NOMO-1 treated with DMSO at 0.1 percent for 48 hours (cell line): Measurements from ENCODE around the gene TMEM72.

Source experiments
- DNase-seq: peaks from one replicate; lab custom pipeline; 2025; ENCODE audit not compliant: unreplicated experiment; lab: John Stamatoyannopoulos, UW

The TMEM72 gene

GRCh38 chr10:44933451-44934321, 22.5 kb downstream of the TMEM72 start:
- DNase-seq: no peak

GRCh38 chr10:44934416-44935200, 23.5 kb downstream of the TMEM72 start:
- DNase-seq: no peak

DNA sequence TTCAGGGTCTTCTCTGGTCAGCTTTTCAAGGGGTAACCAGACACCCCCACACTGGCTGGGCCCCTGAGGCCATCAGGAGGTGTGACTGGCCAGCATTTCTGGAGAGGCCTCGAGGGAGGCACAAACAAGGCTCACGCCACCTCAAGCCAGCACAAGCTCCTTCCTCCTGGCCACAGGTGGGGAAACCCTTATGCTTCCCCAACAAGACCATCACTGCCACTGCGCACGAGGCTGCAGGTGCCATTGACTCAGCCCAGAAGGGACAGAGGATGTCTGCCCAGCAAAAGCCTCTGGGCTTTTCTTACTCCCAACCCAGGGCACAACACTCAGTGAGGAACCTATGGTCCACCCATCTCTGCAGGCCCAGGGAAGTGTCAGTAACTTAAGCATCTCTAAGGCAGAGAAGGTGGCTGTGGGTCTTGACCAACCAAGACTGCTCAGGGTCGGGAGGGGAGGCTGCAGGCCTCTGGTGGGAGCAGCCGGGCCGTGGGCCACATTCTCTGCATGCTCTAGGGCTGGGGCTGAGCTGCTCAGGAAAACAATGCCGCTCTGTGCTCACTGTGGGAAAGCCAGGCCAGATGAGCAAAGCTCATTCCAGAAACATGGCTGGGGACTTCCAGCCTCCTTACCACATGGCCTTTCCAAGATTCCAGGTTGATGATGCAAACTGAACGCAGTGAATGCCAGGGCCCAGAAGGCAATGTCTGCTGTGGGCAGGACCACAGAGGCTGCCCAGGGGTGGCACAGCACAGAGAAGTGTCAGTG, 24.2 kb downstream of the TMEM72 start:
- DNase-seq: no peak

GRCh38 chr10:44935966-44936295, 24.8 kb downstream of the TMEM72 start:
- peak; percentile 33 for DNase-seq

GRCh38 chr10:44936314-44936975, 25.3 kb downstream of the TMEM72 start:
- no peak for DNase-seq

DNA sequence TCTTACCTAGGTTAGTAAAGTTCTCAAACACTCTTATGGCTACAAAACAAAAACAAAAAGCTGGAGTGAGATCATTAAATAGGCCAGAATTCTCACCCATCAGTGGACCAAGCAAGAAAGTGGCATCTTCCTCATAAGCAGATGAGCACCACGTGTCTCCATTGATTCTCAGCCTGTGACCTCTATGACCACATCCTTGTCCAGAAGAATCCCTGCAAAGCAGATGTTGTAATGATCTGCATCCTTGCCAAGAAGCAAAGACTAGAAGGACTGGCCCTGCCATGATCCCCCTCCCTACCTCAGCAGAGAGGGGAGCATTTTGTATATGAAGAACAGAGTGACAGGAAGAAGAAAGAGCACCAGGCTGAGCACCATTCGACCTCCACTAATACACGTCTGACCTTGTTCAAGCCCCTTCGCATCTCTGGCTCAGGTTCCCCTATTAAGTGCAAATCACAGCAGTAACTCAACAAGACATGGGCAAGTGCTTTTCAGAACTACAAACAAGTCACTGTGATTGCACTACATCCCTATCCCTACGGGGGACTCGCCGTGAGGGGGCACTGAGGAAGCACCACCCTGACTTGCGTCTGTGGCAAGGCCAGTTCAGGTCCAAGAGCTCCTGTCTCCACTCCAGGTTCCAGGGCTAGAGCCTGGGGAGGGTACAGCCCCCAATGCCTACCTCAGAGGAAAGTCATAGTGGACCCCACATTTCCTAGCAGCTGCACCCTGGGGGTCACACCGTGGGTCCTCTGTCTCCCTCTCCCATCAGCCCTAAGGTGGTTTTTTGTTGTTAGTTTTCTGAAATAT, 26.3 kb downstream of the TMEM72 start:
- DNase-seq: no peak

DNA sequence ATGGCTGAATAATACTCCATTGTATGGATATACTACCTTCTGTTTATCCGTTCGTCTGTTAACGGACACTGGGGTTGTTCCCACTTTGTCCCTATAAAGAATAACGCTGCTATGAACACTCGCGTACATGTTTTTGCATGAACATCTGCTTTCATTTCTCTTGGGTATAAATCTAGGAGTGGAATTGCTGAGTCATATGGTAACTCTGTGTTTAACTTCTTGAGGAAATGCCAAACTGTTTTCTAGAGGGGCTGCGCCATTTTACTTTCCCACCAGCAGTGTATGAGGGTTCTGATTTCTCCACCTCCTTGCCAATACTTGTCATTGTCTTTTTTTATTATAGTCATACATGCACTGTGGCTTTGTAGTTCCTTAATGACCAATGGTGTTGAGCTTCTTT, 27.8 kb downstream of the TMEM72 start:
- no peak for DNase-seq

GRCh38 chr10:44939691-44940401, 28.7 kb downstream of the TMEM72 start:
- peak; percentile 81 for DNase-seq

DNA sequence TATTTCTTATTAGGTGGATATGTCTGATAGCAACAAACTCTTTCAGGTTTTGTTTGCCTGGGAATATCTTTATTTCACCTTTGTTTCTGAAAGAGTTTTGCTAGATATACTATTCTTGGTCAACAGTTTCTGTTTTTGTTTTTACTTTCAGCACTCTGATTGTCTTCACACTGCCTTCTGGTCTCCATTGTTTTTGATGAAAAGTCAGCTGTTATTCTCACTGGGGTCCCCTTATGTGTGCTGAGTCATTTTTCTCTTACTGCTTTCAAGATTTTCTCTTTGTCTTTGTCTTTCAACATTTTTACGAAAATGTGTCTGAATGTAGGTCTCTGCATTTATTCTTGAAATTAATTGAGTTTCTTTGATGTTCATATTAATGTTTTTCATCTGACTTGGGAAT, 33.2 kb downstream of the TMEM72 start:
- no peak for DNase-seq

- peak; percentile 55 for DNase-seq
Measured at GRCh38 chr10:44946205-44946604, 35.1 kb downstream of the TMEM72 start.

DNA sequence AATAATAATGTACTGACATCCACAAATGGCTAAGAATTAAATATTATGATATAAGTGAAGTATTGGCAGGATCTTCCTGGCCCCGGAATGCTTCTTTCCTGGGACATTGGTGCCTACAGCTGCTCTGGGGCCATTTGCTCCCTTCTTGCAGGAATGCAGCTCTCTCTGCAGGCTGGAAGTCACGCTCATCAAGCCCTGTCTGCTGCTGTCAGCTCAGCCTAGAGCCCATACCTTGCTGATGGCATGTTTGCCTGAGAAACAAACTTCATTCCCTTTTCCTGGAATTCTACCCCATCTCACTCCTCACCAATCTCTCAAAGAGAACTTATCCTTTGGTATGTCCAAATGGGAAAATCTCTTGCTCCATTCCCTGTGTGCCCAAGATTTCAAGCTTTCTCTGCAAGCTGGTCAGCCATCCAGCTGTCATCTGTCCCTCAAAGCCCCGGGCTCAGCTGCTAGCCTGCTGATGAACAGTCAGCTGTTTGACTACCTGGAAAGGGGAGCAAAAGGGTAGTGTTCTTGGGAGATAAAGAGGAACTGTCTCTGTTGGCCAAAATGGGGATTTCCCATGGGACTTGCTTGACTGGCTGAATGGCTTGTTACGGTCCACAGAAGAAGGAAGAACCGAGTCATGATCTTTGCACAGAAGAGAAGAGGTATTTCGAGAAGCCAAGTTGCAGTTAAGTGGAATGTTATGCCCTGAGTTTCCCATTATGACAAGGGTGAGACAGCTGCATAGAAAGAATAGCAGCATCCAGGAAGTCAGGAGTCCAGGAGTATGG, 36.4 kb downstream of the TMEM72 start:
- no peak for DNase-seq

- DNase-seq: peak; percentile 34
Measured at GRCh38 chr10:44948642-44949041, 37.5 kb downstream of the TMEM72 start.

DNA sequence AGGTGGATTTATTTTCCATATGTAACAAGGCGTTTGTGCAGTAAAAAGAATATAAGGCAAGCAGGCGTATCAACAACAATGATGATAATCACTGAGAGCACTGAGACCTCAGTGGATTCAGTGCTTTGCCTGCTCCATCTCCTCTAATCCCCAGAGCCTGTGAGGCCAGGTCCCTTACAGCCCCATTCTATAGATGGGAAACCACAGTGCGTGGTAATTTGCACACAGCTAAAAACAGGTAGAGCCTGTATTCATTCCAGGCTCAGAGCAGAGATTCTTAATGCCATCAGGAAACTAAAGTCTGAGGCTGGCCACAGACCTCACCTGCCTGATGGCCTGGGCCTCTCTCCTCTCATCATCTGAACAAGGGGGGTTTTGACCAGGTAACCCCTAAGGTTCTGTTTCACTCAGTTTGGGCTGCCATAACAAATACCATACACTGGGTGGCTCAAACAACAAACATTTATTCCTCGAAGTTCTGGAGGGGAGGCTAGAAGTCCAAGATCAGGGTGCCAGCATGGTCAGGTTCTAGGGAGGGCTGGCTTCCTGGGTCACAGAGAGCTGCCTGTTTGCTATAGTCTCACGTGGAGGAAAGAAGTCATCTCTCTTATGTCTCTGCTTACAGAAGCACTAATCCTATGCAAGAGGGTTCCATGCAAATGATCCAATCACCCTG, 38.1 kb downstream of the TMEM72 start:
- DNase-seq: no peak

DNA sequence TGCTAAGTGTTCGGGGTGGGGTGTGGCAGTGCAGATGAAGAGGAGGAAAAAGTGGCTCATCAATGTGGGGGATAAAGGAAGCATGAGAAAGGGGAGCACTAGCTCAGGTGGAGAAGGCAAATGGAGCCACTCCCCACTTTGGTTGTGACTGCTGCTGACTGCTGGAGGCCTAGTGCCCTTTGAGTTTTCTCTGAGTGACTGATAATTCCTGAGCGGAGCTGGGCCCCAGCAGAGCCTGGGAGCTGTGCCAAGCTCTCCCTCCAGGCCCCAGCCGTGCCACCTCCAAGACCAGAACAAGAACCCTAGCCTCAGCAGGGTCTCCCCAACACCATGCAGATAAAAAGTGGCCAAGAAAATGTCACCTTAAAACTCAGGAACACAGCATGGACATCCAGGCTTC, 38.8 kb downstream of the TMEM72 start:
- no peak for DNase-seq

DNA sequence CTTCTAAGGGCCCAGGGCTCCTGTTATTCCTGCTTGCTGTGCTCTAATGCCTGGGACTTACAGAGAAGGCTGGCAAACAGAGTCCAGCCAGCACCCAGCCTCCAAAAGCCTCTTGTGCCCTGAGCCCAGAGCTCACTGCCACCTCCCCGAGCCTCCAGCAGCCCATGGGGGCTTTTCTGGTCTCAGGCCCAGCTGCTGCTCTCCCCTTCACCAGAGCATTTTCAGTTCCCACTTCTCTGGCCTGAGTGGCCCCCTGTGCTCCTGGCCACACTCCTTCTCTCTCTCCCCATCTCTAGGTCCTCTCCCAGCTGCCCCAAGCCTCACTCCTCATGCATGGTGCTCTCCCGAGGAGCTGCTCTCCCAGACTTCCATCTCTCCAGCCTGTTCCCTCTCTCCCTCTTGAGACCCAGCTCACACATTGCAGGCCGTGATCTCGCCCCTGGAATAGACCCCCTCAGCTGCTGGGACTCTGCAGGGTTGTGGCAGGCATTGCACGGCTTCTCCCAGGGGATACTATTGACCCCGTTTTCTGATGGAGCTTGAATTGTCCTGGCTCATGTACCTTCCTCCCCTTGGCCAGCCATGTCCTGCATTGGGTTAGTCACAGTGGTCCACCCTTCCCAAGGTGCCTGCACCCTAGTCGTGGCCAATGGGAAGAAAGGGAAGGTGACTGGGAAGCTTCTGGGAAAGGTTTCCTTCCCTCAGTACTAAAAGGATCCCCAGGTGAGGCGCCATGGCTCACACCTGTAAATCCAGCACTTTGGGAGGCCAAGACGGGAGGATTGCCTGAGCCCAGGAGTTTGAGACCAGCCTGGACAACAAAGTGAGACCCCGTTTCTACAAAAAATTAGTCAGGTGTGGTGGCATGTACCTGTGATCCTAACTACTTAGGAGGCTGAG, 39.4 kb downstream of the TMEM72 start:
- no peak for DNase-seq

- DNase-seq: no peak
Measured at GRCh38 chr10:44951576-44952226, 40.6 kb downstream of the TMEM72 start.

DNA sequence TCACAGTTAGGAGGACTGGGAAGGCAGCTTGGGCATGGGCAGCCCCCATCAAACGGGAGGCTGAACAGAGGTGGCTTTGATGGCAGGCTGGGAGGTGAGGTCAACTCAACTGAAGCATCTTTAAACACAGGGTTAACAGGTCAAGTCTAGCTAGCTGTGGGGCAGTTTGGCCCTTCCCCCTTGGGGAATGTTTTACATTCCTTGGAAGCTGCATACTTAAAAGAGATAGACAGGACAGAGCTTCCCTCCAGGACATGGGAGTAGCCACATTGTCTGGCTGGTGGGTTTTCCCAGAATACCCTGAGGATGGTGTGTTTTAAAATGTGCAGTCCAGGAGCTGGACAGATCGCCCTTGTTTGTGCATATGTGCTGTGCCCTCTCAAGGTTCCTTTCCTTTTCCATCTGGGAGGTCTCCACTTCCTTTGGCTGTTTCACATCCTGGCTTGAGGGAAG, 41.7 kb downstream of the TMEM72 start:
- DNase-seq: no peak
